ENCODE results near the gene SYT6.

The SYT6 gene

DNA sequence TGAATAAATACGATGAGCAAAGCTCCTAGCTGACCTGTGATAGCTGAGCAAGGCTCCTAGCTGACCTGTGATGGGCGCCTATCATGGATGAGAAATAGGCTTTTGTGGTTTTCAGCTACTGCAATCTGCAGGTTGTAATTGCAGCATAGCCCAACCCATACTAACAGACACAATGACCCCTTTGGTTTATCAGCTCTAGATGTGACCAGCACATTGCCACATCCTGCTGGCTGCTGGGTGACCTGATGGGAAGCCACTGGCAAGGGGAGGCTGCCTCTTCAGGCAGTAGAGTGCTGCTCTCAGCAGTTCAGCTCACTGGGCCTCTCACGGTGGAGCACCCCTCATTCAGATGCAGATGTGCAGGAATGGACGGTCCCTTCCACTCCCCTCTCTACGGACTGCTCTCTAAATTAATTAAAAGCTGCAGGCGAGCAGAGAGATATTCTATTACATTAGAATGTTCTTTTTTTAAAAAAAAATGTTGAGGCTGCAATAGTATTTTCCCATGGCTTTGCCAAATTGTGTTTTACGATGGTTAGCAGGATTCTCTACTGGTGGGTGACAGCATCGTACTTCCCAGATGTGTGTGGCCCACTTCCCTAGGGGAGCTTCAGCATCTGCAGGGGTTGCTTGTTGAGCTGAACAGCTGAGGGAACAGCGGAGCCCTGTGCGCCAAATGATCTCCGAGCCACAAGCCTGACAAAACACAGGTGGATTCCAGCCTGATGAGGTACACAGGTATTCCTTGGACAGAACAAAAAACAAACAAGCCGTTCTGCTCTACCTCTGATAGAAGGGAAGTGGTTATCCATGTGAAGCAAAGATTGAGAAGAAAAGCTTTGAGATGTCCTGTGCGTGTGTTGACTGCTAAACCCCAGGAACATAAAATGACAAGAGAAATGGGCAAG is 65.0 kb downstream of the SYT6 start:
- no peaks in the 10 kb centered on the region for H3K36me3 ChIP-seq (ENCODE audit: control insufficient read depth, insufficient read depth, low read length, severe bottlenecking)
- H3K9me3 ChIP-seq (ENCODE audit: control insufficient read depth, low read length): no peaks in the 10 kb centered on the region
- H3K4me3 ChIP-seq (ENCODE audit: low read length): no peak overlapping the region
- peaks cover 4% of the 10 kb centered on the region for H3K4me1 ChIP-seq (ENCODE audit: control insufficient read depth, insufficient read depth, low read length)
- DNase-seq (ENCODE audit: low read depth): no peak
- no peak overlapping the region for H3K9ac ChIP-seq (ENCODE audit: low read length)
- peaks cover 55% of the 10 kb centered on the region for H3K27me3 ChIP-seq (replicated peaks; ENCODE audit: control insufficient read depth, insufficient read depth, low read length)

DNA sequence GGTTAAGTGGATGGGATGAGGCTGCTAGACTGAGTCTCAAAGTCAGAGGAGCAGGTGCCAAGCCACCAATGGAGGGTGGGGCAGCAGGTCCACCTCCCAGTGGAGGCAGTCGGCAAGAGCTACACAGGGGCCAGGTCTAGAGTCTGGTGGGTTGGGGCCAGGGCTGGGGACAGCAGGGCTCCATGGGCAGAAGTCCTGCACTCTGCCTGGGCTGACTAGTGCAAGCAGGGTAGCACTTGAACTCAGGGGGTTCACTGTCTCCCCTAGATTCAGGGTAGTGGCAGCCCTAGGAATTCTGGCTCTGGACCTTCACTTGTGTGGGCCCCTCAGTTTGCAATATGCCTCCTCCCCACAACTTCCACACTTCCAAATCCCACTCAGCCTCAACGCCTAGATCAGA is 66.2 kb downstream of the SYT6 start:
- Histone ChIP-seq H3K4me1 (ENCODE audit: control insufficient read depth, insufficient read depth, low read length) (no peaks in the 10 kb centered on the region), H3K9me3 (ENCODE audit: control insufficient read depth, low read length) (no peaks in the 10 kb centered on the region), H3K4me3 (ENCODE audit: low read length) (no peak overlapping the region), H3K36me3 (ENCODE audit: control insufficient read depth, insufficient read depth, low read length, severe bottlenecking) (no peaks in the 10 kb centered on the region), H3K27me3 (replicated peaks; ENCODE audit: control insufficient read depth, insufficient read depth, low read length) (peaks cover 54% of the 10 kb centered on the region), H3K9ac (ENCODE audit: low read length) (no peak overlapping the region)
- no peak for DNase-seq (ENCODE audit: low read depth)

- peaks cover 4% of the 10 kb centered on the region for H3K4me1 ChIP-seq (ENCODE audit: control insufficient read depth, insufficient read depth, low read length)
- H3K9me3 ChIP-seq (ENCODE audit: control insufficient read depth, low read length): no peaks in the 10 kb centered on the region
- no peaks in the 10 kb centered on the region for H3K36me3 ChIP-seq (ENCODE audit: control insufficient read depth, insufficient read depth, low read length, severe bottlenecking)
- no peak overlapping the region for H3K4me3 ChIP-seq (ENCODE audit: low read length)
- no peak overlapping the region for H3K9ac ChIP-seq (ENCODE audit: low read length)
- DNase-seq (ENCODE audit: low read depth): no peak
- H3K27me3 ChIP-seq (replicated peaks; ENCODE audit: control insufficient read depth, insufficient read depth, low read length): peaks cover 47% of the 10 kb centered on the region
Measured at GRCh38 chr1:114086601-114087368, 66.9 kb downstream of the SYT6 start.

GRCh38 chr1:114082867-114083585 is 70.6 kb downstream of the SYT6 start:
- no peak overlapping the region for H3K4me3 ChIP-seq (ENCODE audit: low read length)
- H3K9me3 ChIP-seq (ENCODE audit: control insufficient read depth, low read length): no peaks in the 10 kb centered on the region
- peaks cover 17% of the 10 kb centered on the region for H3K4me1 ChIP-seq (ENCODE audit: control insufficient read depth, insufficient read depth, low read length)
- no peak overlapping the region for H3K9ac ChIP-seq (ENCODE audit: low read length)
- no peaks in the 10 kb centered on the region for H3K36me3 ChIP-seq (ENCODE audit: control insufficient read depth, insufficient read depth, low read length, severe bottlenecking)
- DNase-seq (ENCODE audit: low read depth): no peak
- H3K27me3 ChIP-seq (replicated peaks; ENCODE audit: control insufficient read depth, insufficient read depth, low read length): peaks cover 17% of the 10 kb centered on the region

GRCh38 chr1:114082304-114082630 is 71.4 kb downstream of the SYT6 start:
- no peak overlapping the region for H3K4me3 ChIP-seq (ENCODE audit: low read length)
- no peak overlapping the region for H3K9ac ChIP-seq (ENCODE audit: low read length)
- no peak for DNase-seq (ENCODE audit: low read depth)
- peaks cover 10% of the 10 kb centered on the region for H3K27me3 ChIP-seq (replicated peaks; ENCODE audit: control insufficient read depth, insufficient read depth, low read length)
- H3K4me1 ChIP-seq (ENCODE audit: control insufficient read depth, insufficient read depth, low read length): peaks cover 17% of the 10 kb centered on the region
- H3K9me3 ChIP-seq (ENCODE audit: control insufficient read depth, low read length): no peaks in the 10 kb centered on the region
- H3K36me3 ChIP-seq (ENCODE audit: control insufficient read depth, insufficient read depth, low read length, severe bottlenecking): no peaks in the 10 kb centered on the region

GRCh38 chr1:114081437-114082303 is 72.0 kb downstream of the SYT6 start:
- Histone ChIP-seq H3K27me3 (replicated peaks; ENCODE audit: control insufficient read depth, insufficient read depth, low read length) (peaks cover 7% of the 10 kb centered on the region), H3K4me3 (ENCODE audit: low read length) (no peak overlapping the region), H3K36me3 (ENCODE audit: control insufficient read depth, insufficient read depth, low read length, severe bottlenecking) (no peaks in the 10 kb centered on the region), H3K9ac (ENCODE audit: low read length) (no peak overlapping the region), H3K9me3 (ENCODE audit: control insufficient read depth, low read length) (no peaks in the 10 kb centered on the region), H3K4me1 (ENCODE audit: control insufficient read depth, insufficient read depth, low read length) (peaks cover 17% of the 10 kb centered on the region)
- no peak for DNase-seq (ENCODE audit: low read depth)

DNA sequence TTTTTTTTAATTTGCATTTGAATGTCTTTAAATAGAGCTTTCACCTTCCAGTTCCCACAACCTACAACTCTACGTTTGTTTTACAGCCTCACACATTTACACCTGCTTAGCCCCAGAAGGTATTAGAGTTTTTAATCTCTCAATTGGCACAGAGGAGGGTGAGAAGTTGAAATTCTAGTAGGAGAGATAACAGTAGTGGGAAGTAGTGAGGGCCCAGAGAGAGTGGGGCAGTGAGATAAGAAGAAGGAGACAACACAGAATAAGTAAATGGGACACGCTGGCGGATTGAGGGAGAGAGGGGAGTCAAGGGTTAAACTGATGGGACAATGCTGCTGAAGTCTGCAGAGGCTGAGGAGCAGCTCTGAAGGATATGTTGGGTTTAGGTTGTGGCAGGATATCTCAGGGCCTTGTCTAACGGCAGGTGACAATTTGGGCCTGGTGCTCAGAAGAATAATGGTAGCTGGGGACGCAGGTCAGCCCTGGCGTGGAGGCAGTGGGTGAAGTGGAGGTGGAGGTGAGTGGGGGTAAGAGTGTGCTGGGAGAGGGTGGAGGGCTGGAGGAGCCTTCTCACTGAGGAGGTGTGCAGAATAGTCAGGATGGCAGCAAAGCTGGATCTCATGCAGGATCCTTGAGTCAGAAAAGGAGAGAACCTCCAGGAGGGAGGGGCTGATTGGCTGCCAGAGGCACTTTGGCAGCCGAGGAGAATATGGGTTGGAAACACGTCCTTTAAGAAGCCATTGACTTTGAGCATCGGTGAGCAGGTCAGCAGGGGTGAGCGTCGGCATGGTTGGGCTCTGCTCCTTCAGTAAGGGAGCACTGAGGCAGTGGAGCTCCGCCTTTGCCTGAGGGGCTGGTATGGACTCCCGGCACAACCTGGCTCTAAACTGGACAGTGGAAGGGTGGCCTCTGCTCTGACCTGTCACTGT is 72.9 kb downstream of the SYT6 start:
- Histone ChIP-seq H3K9ac (ENCODE audit: low read length) (no peak overlapping the region), H3K4me1 (ENCODE audit: control insufficient read depth, insufficient read depth, low read length) (peaks cover 17% of the 10 kb centered on the region), H3K27me3 (replicated peaks; ENCODE audit: control insufficient read depth, insufficient read depth, low read length) (peaks cover 4% of the 10 kb centered on the region), H3K9me3 (ENCODE audit: control insufficient read depth, low read length) (no peaks in the 10 kb centered on the region), H3K4me3 (ENCODE audit: low read length) (no peak overlapping the region), H3K36me3 (ENCODE audit: control insufficient read depth, insufficient read depth, low read length, severe bottlenecking) (no peaks in the 10 kb centered on the region)
- no peak for DNase-seq (ENCODE audit: low read depth)

DNA sequence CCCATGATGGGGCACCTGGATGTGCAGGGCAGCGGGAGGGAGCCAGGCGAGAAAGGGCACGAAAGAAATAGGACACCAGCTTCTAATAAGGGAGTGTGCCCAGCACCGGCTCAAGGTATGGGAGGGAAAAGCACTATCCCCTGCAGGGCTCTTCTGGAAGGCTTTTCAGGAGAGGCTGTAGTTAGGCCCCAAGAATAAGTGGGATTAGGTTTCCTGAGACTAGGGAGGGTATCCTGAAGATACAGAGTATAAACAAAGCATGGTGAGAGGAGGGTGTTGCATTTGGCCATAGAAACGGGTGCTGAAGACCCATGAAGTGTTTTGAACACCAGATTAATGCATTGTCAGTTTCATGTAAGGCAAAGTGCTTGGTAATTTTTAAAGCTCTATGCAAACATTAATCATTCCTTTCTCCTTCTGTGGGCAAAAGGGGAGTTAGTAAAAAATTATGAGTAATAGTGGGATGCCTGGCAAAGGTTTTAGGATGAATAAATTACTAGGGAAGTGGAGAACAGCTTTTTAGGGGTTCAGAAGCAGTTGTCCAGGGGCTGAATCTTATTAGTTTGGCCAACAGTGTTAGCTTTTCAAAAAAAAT is 74.0 kb downstream of the SYT6 start:
- no peak overlapping the region for H3K4me3 ChIP-seq (ENCODE audit: low read length)
- no peaks in the 10 kb centered on the region for H3K9me3 ChIP-seq (ENCODE audit: control insufficient read depth, low read length)
- H3K4me1 ChIP-seq (ENCODE audit: control insufficient read depth, insufficient read depth, low read length): peaks cover 17% of the 10 kb centered on the region
- peaks cover 4% of the 10 kb centered on the region for H3K27me3 ChIP-seq (replicated peaks; ENCODE audit: control insufficient read depth, insufficient read depth, low read length)
- H3K36me3 ChIP-seq (ENCODE audit: control insufficient read depth, insufficient read depth, low read length, severe bottlenecking): no peaks in the 10 kb centered on the region
- DNase-seq (ENCODE audit: low read depth): no peak
- H3K9ac ChIP-seq (ENCODE audit: low read length): no peak overlapping the region

- H3K36me3 ChIP-seq (ENCODE audit: control insufficient read depth, insufficient read depth, low read length, severe bottlenecking): no peaks in the 10 kb centered on the region
- peaks cover 7% of the 10 kb centered on the region for H3K27me3 ChIP-seq (replicated peaks; ENCODE audit: control insufficient read depth, insufficient read depth, low read length)
- H3K4me3 ChIP-seq (ENCODE audit: low read length): no peak overlapping the region
- H3K9ac ChIP-seq (ENCODE audit: low read length): no peak overlapping the region
- H3K4me1 ChIP-seq (ENCODE audit: control insufficient read depth, insufficient read depth, low read length): peaks cover 17% of the 10 kb centered on the region
- H3K9me3 ChIP-seq (ENCODE audit: control insufficient read depth, low read length): peaks cover 12% of the 10 kb centered on the region
- no peak for DNase-seq (ENCODE audit: low read depth)
Measured at GRCh38 chr1:114078116-114078515, 75.6 kb downstream of the SYT6 start.

- peaks cover 21% of the 10 kb centered on the region for H3K9me3 ChIP-seq (ENCODE audit: control insufficient read depth, low read length)
Measured at GRCh38 chr1:114077188-114077587, 76.5 kb downstream of the SYT6 start.

More at GRCh38 chr1:114077188-114077587, 76.5 kb downstream of the SYT6 start:
- no peaks in the 10 kb centered on the region for H3K36me3 ChIP-seq (ENCODE audit: control insufficient read depth, insufficient read depth, low read length, severe bottlenecking)
- no peak overlapping the region for H3K9ac ChIP-seq (ENCODE audit: low read length)
- peaks cover 17% of the 10 kb centered on the region for H3K4me1 ChIP-seq (ENCODE audit: control insufficient read depth, insufficient read depth, low read length)
- no peak overlapping the region for H3K4me3 ChIP-seq (ENCODE audit: low read length)
- no peak for DNase-seq (ENCODE audit: low read depth)
- peaks cover 7% of the 10 kb centered on the region for H3K27me3 ChIP-seq (replicated peaks; ENCODE audit: control insufficient read depth, insufficient read depth, low read length)
